Myocyte (in vitro differentiated cells): ENCODE results near the gene RPUSD4. TPM values are rescaled to one million over a fixed set of nuclear protein-coding genes. Genes with fewer than 3 reads are reported as not detected.
"Not testable (repeated sequence)": the region's sequence is repeated elsewhere in the genome, so short reads cannot be mapped to it uniquely, and the experiment has no call there.

ENCODE experiments used
- DNase-seq: peaks from one replicate; pipeline ENCODE4 v3.0.0-alpha.2; 2012; ENCODE audit warnings: low read depth
- polyA plus RNA-seq: library from polyadenylated mRNA; unstranded; fragments of >200 nt; gene quantifications from one replicate; pipeline ENCODE4 v1.2.1, GENCODE V29; 2012; ENCODE audit warnings: missing spikeins
- total RNA-seq: library from RNA; depleted of rRNA; stranded (reverse); fragments of >200 nt; gene quantifications from 2 replicates; pipeline ENCODE4 v1.2.3, GENCODE V29; 2014

RPUSD4 gene
- total RNA-seq: 37.6 and 47.0 TPM in 2 replicates
- 24.8 TPM for polyA plus RNA-seq

- DNase-seq: peak; percentile 97
These were observed at the start of gene RPUSD4, which contains the start of gene FAM118B for GRCh38 chr11:126211236-126212088. TSS of gene RPUSD4 (minus strand) at chr11:126211650. CDS start at chr11:126211638, 12 bp downstream. TSS of gene FAM118B (plus strand) at chr11:126211782. CDS start at chr11:126235002, 23,220 bp downstream.

- DNase-seq: peak; percentile 15
These were observed 46.3 kb upstream of the RPUSD4 start for GRCh38 chr11:126257764-126258163.

GRCh38 chr11:126257144-126257543 lies 45.7 kb upstream of the RPUSD4 start:
- no peak for DNase-seq

- DNase-seq: no peak
These were observed 44.8 kb upstream of the RPUSD4 start for GRCh38 chr11:126256216-126256615.

GRCh38 chr11:126255507-126255906 lies 44.1 kb upstream of the RPUSD4 start:
- not testable (repeated sequence) for DNase-seq

- no peak for DNase-seq
These were observed 43.4 kb upstream of the RPUSD4 start for GRCh38 chr11:126254819-126255218.

GRCh38 chr11:126253265-126253664 lies 41.8 kb upstream of the RPUSD4 start:
- DNase-seq: no peak

- no peak for DNase-seq
These were observed 35.2 kb upstream of the RPUSD4 start for GRCh38 chr11:126246636-126247035.

GRCh38 chr11:126233391-126233790 lies 21.9 kb upstream of the RPUSD4 start:
- peak; percentile 9 for DNase-seq

GRCh38 chr11:126232683-126233082 lies 21.2 kb upstream of the RPUSD4 start:
- DNase-seq: no peak

- DNase-seq: peak; percentile 58
These were observed 20.4 kb upstream of the RPUSD4 start for GRCh38 chr11:126231725-126232459.

- DNase-seq: peak; percentile 23
These were observed 18.5 kb upstream of the RPUSD4 start for GRCh38 chr11:126229858-126230540.

GRCh38 chr11:126226334-126227084 lies 15.1 kb upstream of the RPUSD4 start:
- no peak for DNase-seq

- no peak for DNase-seq
These were observed 13.8 kb upstream of the RPUSD4 start for GRCh38 chr11:126225295-126225665.

GRCh38 chr11:126224647-126225294 lies 13.3 kb upstream of the RPUSD4 start:
- DNase-seq: no peak

GRCh38 chr11:126219547-126219946 lies 8.1 kb upstream of the RPUSD4 start:
- DNase-seq: no peak

GRCh38 chr11:126217491-126217890 lies 6.0 kb upstream of the RPUSD4 start:
- DNase-seq: no peak

- no peak for DNase-seq
These were observed 5.3 kb upstream of the RPUSD4 start for GRCh38 chr11:126216526-126217305.

- DNase-seq: no peak
These were observed 3.4 kb upstream of the RPUSD4 start for GRCh38 chr11:126214841-126215240.

GRCh38 chr11:126214441-126214840 lies 3.0 kb upstream of the RPUSD4 start:
- no peak for DNase-seq
